OCI-LY1 (cell line): ENCODE measurements around the gene ASTN1.

Source experiments
- CTCF ChIP-seq: fragments of 200-600 bp; sonication (generic), shearing (Covaris generic); IDR thresholded peaks from 2 replicates; pipeline ENCODE4 v1.5.1; 2017; ENCODE audit warnings: mild to moderate bottlenecking, antibody characterized with exemption, low read length, moderate library complexity, mixed read lengths
- EZH2 ChIP-seq: fragments of 200-600 bp; sonication (generic), shearing (Covaris generic); IDR thresholded peaks from 2 replicates; pipeline ENCODE4 v1.8.0; 2017; ENCODE audit warnings: borderline replicate concordance, mixed run types, mild to moderate bottlenecking, antibody characterized with exemption, low read length, moderate library complexity, mixed read lengths

- TF ChIP-seq EZH2, result no peak
- TF ChIP-seq CTCF, result no peak
These were observed 140.8 kb downstream of the ASTN1 start for GRCh38 chr1:177023726-177024125.
